Fibroblast of villous mesenchyme (primary cell): Measurements from ENCODE around the gene CTNND2. TPM values are rescaled to one million over a fixed set of nuclear protein-coding genes. Genes with fewer than 3 reads are reported as not detected.

ENCODE experiments used
- DNase-seq: peaks from one replicate; pipeline ENCODE4 v3.0.0-alpha.2; 2010; ENCODE audit warnings: low read depth
- H3K4me3 ChIP-seq: 2 replicates; pipeline ENCODE4 v1.5.1; 2011; ENCODE audit warnings: low read depth, mild to moderate bottlenecking, low read length
- CTCF ChIP-seq: IDR thresholded peaks from 2 replicates; pipeline ENCODE4 v1.5.1; 2012; ENCODE audit warnings: low read depth, mild to moderate bottlenecking, low read length; ENCODE audit not compliant: insufficient read depth
- total RNA-seq: library from RNA; depleted of rRNA; stranded (reverse); fragments of >200 nt; gene quantifications from 2 replicates; pipeline ENCODE4 v1.2.3, GENCODE V29; 2012

CTNND2 gene
- total RNA-seq, 1 donor = not detected

DNA sequence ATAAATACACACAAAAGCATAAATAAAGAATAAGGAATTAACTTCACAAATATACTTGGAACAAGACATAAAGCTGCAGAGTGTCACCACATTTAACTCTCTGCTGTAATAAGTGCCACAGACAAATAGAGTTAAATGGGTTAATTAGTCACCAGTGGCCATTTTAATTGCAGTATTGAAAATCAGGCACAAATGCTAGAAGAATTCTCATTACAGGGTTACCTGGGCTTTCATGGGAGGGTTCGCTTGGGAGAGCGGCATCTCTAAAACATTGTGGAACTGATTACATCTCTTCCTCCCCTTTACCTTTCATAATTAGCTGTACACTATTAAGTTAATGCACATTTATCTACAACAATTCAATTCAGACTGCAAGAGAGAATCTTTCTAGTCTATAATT, 637.9 kb downstream of the CTNND2 start:
- TF ChIP-seq CTCF = no peak
- H3K4me3 ChIP-seq = no peak overlapping the region
- DNase-seq = no peak

DNA sequence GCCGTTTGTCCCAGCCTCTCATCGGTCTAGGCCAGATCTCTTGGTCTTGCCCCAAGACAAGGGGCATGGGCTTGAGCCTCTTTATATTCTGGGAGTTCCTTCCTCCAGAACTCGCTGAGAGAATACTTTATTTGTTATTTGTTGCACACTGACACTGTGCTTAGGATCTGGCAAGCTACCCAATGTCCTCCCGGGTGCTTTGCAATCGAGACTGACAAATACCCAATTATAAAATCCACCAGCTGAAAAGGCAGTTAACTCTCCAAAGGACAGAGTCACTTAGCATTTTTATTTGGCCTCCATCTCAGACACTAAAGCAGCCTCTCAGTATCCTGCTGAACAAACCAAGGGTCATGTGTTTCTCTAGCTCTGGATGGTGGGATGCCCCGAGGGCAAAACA, 643.0 kb downstream of the CTNND2 start:
- no peak overlapping the region for H3K4me3 ChIP-seq
- TF ChIP-seq CTCF = no peak
- DNase-seq = no peak

- H3K4me3 ChIP-seq = no peak overlapping the region
- no peak for DNase-seq
- TF ChIP-seq CTCF = no peak
These were observed 646.2 kb downstream of the CTNND2 start for GRCh38 chr5:11258001-11258400.

DNA sequence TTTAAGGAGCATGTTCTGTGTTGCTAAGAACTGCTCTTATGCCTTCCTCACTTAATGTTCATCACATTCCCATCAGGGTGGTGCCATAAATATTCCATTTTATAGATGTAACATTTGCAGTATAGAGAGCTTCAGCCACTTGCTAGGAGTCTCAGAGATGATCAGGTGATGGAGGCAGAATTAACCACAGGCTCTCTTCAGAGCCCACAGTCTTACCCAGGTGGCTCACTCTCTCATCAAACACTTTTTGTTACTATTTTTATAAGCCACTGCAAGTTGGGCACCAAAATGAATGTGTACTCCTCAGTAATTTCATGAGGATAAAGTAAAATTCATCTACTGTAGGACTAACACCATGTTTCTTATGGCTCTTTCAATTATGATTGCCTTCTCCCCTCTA, 651.7 kb downstream of the CTNND2 start:
- DNase-seq = no peak
- no peak overlapping the region for H3K4me3 ChIP-seq
- TF ChIP-seq CTCF = no peak

GRCh38 chr5:11252075-11252474, 652.2 kb downstream of the CTNND2 start:
- no peak overlapping the region for H3K4me3 ChIP-seq
- no peak for TF ChIP-seq CTCF
- no peak for DNase-seq

- TF ChIP-seq CTCF = no peak
- H3K4me3 ChIP-seq = no peak overlapping the region
- peak; percentile 1 for DNase-seq
These were observed 653.0 kb downstream of the CTNND2 start for GRCh38 chr5:11251247-11251646.

GRCh38 chr5:11248966-11249365, 655.3 kb downstream of the CTNND2 start:
- no peak for DNase-seq
- H3K4me3 ChIP-seq = no peak overlapping the region
- TF ChIP-seq CTCF = no peak
